Upper lobe of left lung (tissue), 4 donors: ENCODE data around the gene MTURN.

ENCODE experiments used
- CTCF ChIP-seq, 6 experiments: fragments of 450-650 bp in 4 of 6; fragments of 200-600 bp in 2 of 6; sonication (generic) in 2 of 6; IDR thresholded peaks; one replicate each; pipeline ENCODE4 v1.5.1; 2016 to 2019; ENCODE audit warnings: antibody characterized with exemption in 6 of 6
- EP300 ChIP-seq, 4 donors: sonication (generic); formaldehyde crosslinking; IDR thresholded peaks; one replicate each; pipeline ENCODE4 v1.5.1; 2017; ENCODE audit warnings: antibody characterized with exemption in 4 of 4, control low read depth in 2 of 4
- POLR2A ChIP-seq, 4 donors: fragments of 450-650 bp; IDR thresholded peaks; one replicate each; pipeline ENCODE4 v1.5.1; 2016 to 2017; ENCODE audit warnings: antibody characterized with exemption in 4 of 4, mild to moderate bottlenecking in 2 of 4
- POLR2AphosphoS5 ChIP-seq, 2 donors: sonication (generic); formaldehyde crosslinking; IDR thresholded peaks; one replicate each; pipeline ENCODE4 v1.5.1; 2017; ENCODE audit warnings: antibody characterized with exemption in 2 of 2

- TF ChIP-seq CTCF (IDR thresholded peaks at IDR 0.05) (no peak), POLR2A (IDR thresholded peaks at IDR 0.05) (no peak), EP300 (IDR thresholded peaks at IDR 0.05) (no peak), POLR2AphosphoS5 (IDR thresholded peaks at IDR 0.05) (no peak)
These were observed 45.9 kb downstream of the MTURN start for GRCh38 chr7:30180718-30181117.
